Measurements from ENCODE around the gene NEK11.

GRCh38 chr3:131141770-131142169, 115.1 kb downstream of the NEK11 start:
- TF ChIP-seq CTCF (IDR thresholded peaks at IDR 0.05) (no peak), POLR2A (IDR thresholded peaks at IDR 0.05) (no peak), POLR2AphosphoS5 (IDR thresholded peaks at IDR 0.05) (no peak)

Measured in prostate gland (tissue), 2 donors.